ENCODE data around the gene IFNL2. TPM values are rescaled to one million over a fixed set of nuclear protein-coding genes. Genes with fewer than 3 reads are reported as not detected.
A peak's percentile ranks its signal among the peaks of the same experiment; 100 is the strongest.

The IFNL2 gene
- total and polyA plus RNA-seq, 9 of the 15 experiments (the other 6 are each of a cell fraction or from before 2014, with no cell fraction given): not detected

- TF ChIP-seq, protein P1, sequence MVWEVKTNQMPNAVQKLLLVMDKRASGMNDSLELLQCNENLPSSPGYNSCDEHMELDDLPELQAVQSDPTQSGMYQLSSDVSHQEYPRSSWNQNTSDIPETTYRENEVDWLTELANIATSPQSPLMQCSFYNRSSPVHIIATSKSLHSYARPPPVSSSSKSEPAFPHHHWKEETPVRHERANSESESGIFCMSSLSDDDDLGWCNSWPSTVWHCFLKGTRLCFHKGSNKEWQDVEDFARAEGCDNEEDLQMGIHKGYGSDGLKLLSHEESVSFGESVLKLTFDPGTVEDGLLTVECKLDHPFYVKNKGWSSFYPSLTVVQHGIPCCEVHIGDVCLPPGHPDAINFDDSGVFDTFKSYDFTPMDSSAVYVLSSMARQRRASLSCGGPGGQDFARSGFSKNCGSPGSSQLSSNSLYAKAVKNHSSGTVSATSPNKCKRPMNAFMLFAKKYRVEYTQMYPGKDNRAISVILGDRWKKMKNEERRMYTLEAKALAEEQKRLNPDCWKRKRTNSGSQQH (CRISPR knock-in tag; IDR thresholded peaks at IDR 0.05): no peak
- peak; percentile 57; the same call in 1 of the 2 replicates for TF ChIP-seq LEF1 (IDR thresholded peaks at IDR 0.05)
- no peak for TF ChIP-seq SNRNP70 (optimal IDR thresholded peaks at IDR 0.05; ENCODE audit: low read depth, low read length)
- TF ChIP-seq, protein P2, sequence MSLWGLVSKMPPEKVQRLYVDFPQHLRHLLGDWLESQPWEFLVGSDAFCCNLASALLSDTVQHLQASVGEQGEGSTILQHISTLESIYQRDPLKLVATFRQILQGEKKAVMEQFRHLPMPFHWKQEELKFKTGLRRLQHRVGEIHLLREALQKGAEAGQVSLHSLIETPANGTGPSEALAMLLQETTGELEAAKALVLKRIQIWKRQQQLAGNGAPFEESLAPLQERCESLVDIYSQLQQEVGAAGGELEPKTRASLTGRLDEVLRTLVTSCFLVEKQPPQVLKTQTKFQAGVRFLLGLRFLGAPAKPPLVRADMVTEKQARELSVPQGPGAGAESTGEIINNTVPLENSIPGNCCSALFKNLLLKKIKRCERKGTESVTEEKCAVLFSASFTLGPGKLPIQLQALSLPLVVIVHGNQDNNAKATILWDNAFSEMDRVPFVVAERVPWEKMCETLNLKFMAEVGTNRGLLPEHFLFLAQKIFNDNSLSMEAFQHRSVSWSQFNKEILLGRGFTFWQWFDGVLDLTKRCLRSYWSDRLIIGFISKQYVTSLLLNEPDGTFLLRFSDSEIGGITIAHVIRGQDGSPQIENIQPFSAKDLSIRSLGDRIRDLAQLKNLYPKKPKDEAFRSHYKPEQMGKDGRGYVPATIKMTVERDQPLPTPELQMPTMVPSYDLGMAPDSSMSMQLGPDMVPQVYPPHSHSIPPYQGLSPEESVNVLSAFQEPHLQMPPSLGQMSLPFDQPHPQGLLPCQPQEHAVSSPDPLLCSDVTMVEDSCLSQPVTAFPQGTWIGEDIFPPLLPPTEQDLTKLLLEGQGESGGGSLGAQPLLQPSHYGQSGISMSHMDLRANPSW (CRISPR knock-in tag; IDR thresholded peaks at IDR 0.05): peak; percentile 55; the same call in 1 of the 2 replicates
- no peak for TF ChIP-seq MEF2D (tag; conservative IDR thresholded peaks at IDR 0.05; ENCODE audit: low read depth)
- TF ChIP-seq, protein P3, sequence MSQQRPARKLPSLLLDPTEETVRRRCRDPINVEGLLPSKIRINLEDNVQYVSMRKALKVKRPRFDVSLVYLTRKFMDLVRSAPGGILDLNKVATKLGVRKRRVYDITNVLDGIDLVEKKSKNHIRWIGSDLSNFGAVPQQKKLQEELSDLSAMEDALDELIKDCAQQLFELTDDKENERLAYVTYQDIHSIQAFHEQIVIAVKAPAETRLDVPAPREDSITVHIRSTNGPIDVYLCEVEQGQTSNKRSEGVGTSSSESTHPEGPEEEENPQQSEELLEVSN (IDR thresholded peaks at IDR 0.05; ENCODE audit: borderline replicate concordance in 1 of 2, extremely low read depth in 1 of 2, insufficient read depth in 1 of 2, insufficient read length in 1 of 2, low read depth in 1 of 2, low read length in 1 of 2, poor library complexity in 1 of 2, severe bottlenecking in 1 of 2): peak in 1 of 2 experiments; percentile 26
- TF ChIP-seq SMARCA4 (IDR thresholded peaks at IDR 0.05): peak; percentile 60; the same call in 1 of the 2 replicates
- TF ChIP-seq MCM5 (IDR thresholded peaks at IDR 0.05; ENCODE audit: low read depth): no peak
- TF ChIP-seq KAT7 (CRISPR knock-in tag; IDR thresholded peaks at IDR 0.05; ENCODE audit: borderline replicate concordance): peak; percentile 88
- TF ChIP-seq TAF1 (IDR thresholded peaks at IDR 0.05; ENCODE audit: control insufficient read depth, extremely low read depth, insufficient read depth, low read length, severe bottlenecking): peak; percentile 60
- TF ChIP-seq ATF7 (IDR thresholded peaks at IDR 0.05): peak; percentile 65; the same call in 1 of the 2 replicates
- no peak for TF ChIP-seq HIVEP1 (CRISPR knock-in tag; IDR thresholded peaks at IDR 0.05)
- no peak for TF ChIP-seq ZNF668 (CRISPR knock-in tag; IDR thresholded peaks at IDR 0.05)
- TF ChIP-seq ZNF23 (CRISPR knock-in tag; IDR thresholded peaks at IDR 0.05): no peak
- TF ChIP-seq HMGXB4 (CRISPR knock-in tag; IDR thresholded peaks at IDR 0.05): 0 out of 2 replicates have a peak, but pooled peaks have one; percentile 51
- TF ChIP-seq MYC (IDR thresholded peaks at IDR 0.05; ENCODE audit: low read depth, low read length): 0 out of 2 replicates have a peak, but pooled peaks have one; percentile 22
- TF ChIP-seq MYC (CRISPR knock-in tag; IDR thresholded peaks at IDR 0.05; ENCODE audit: borderline replicate concordance, low read depth): no peak
- no peak for TF ChIP-seq MECOM (CRISPR knock-in tag; IDR thresholded peaks at IDR 0.05)
- TF ChIP-seq FOXK2 (conservative IDR thresholded peaks at IDR 0.05 in 1 of 2, IDR thresholded peaks at IDR 0.05 in 1 of 2; ENCODE audit: low read depth in 2 of 2): 0 out of 4 replicates have a peak, but pooled peaks of 1 of the 2 experiments have one; percentile 32
- TF ChIP-seq CREM (IDR thresholded peaks at IDR 0.05; ENCODE audit: low read depth): peak; percentile 30; the same call in 1 of the 2 replicates
These were observed 13.5 kb upstream of the IFNL2 start (continued) for GRCh38 chr19:39254531-39255345.

Data from K562 (cell line).